GM21528 (cell line): Measurements from ENCODE around the gene UBAP1L.

Experiments used
- ATAC-seq: cut with Tn5 transposase; IDR thresholded peaks from one replicate; pipeline ENCODE4 v1.9.1; 2021; ENCODE audit warnings: mild to moderate bottlenecking, moderate library complexity; ENCODE audit not compliant: unreplicated experiment, low FRiP score

UBAP1L gene

GRCh38 chr15:65068403-65068788 is 46.6 kb downstream of the UBAP1L start:
- no peak for ATAC-seq

GRCh38 chr15:65067645-65068402 is 47.2 kb downstream of the UBAP1L start, which contains the start of gene RASL12:
Gene RASL12, minus strand, starts transcription at chr15:65067991. Its CDS starts 156 bp downstream, at chr15:65067835.
- ATAC-seq: no peak

- no peak for ATAC-seq
Observed at GRCh38 chr15:65067317-65067644, 47.7 kb downstream of the UBAP1L start.

GRCh38 chr15:65066635-65067316 is 48.2 kb downstream of the UBAP1L start:
- no peak for ATAC-seq

- no peak for ATAC-seq
Observed at GRCh38 chr15:65066001-65066634, 48.9 kb downstream of the UBAP1L start.

GRCh38 chr15:65062726-65063125 is 52.3 kb downstream of the UBAP1L start:
- ATAC-seq: no peak

GRCh38 chr15:65062061-65062460 is 52.9 kb downstream of the UBAP1L start:
- no peak for ATAC-seq

GRCh38 chr15:65060641-65061397 is 54.2 kb downstream of the UBAP1L start:
- ATAC-seq: no peak

GRCh38 chr15:65059931-65060596 is 54.9 kb downstream of the UBAP1L start:
- ATAC-seq: no peak

- no peak for ATAC-seq
Observed at GRCh38 chr15:65059369-65059750, 55.6 kb downstream of the UBAP1L start.

GRCh38 chr15:65058394-65059368 is 56.3 kb downstream of the UBAP1L start:
- no peak for ATAC-seq

GRCh38 chr15:65057549-65057940 is 57.5 kb downstream of the UBAP1L start:
- no peak for ATAC-seq

- ATAC-seq: no peak
Observed at GRCh38 chr15:65056868-65057548, 58.0 kb downstream of the UBAP1L start.

GRCh38 chr15:65056106-65056505 is 58.9 kb downstream of the UBAP1L start:
- ATAC-seq: no peak

- ATAC-seq: no peak
Observed at GRCh38 chr15:65055201-65055870, 59.7 kb downstream of the UBAP1L start.

GRCh38 chr15:65054333-65055200 is 60.4 kb downstream of the UBAP1L start:
- ATAC-seq: no peak

- no peak for ATAC-seq
Observed at GRCh38 chr15:65052956-65053355, 62.0 kb downstream of the UBAP1L start.
